Liver (tissue), 9 donors: ENCODE measurements around the gene ADAM10. TPM values are rescaled to one million over a fixed set of nuclear protein-coding genes. Genes with fewer than 3 reads are reported as not detected.

Experiments
- DNase-seq: peaks from one replicate; pipeline ENCODE4 v3.0.0-alpha.2; 2017; ENCODE audit warnings: low spot score
- H3K27ac ChIP-seq, 2 donors: one replicate each; pipeline ENCODE4 v1.7.0; 2013; ENCODE audit warnings: inconsistent platforms in 2 of 2, low read length in 2 of 2, control low read depth in 1 of 2, low read depth in 1 of 2, mild to moderate bottlenecking in 1 of 2
- H3K27me3 ChIP-seq, 4 donors: one replicate each; pipeline versions ENCODE4 v1.6.1 to v1.7.0; 2013; ENCODE audit warnings: low read length in 3 of 4, inconsistent platforms in 1 of 4, mild to moderate bottlenecking in 1 of 4, moderate library complexity in 1 of 4; ENCODE audit not compliant: control insufficient read depth in 4 of 4, insufficient read depth in 4 of 4
- H3K36me3 ChIP-seq, 4 donors: one replicate each; pipeline versions ENCODE4 v1.6.1 to v1.7.0; 2013; ENCODE audit warnings: low read length in 3 of 4, mild to moderate bottlenecking in 3 of 4, low read depth in 1 of 4, moderate library complexity in 1 of 4; ENCODE audit not compliant: control insufficient read depth in 4 of 4, insufficient read depth in 3 of 4
- H3K4me1 ChIP-seq, 4 donors: one replicate each; pipeline versions ENCODE4 v1.6.1 to v1.7.0; 2013; ENCODE audit warnings: low read length in 3 of 4, mild to moderate bottlenecking in 3 of 4, moderate library complexity in 1 of 4; ENCODE audit not compliant: control insufficient read depth in 4 of 4, insufficient read depth in 4 of 4
- H3K4me3 ChIP-seq, 3 donors: one replicate each; pipeline versions ENCODE4 v1.6.1 to v1.7.0; 2013; ENCODE audit warnings: low read length in 3 of 3, control low read depth in 1 of 3, low read depth in 1 of 3, mild to moderate bottlenecking in 1 of 3
- H3K9ac ChIP-seq, 2 donors: one replicate each; pipeline ENCODE4 v1.7.0; 2013; ENCODE audit warnings: low read length in 2 of 2, mild to moderate bottlenecking in 2 of 2, moderate library complexity in 2 of 2, control low read depth in 1 of 2, low read depth in 1 of 2
- H3K9me3 ChIP-seq, 4 donors: one replicate each; pipeline versions ENCODE4 v1.6.1 to v1.7.0; 2013; ENCODE audit warnings: low read length in 3 of 4; ENCODE audit not compliant: control insufficient read depth in 4 of 4
- EGR1 ChIP-seq, 2 donors: IDR thresholded peaks; 2 replicates each; pipeline ENCODE4 v1.6.1; 2016 to 2018; ENCODE audit warnings: antibody characterized with exemption in 2 of 2, low read depth in 2 of 2
- FOXA1 ChIP-seq: IDR thresholded peaks from 2 replicates; pipeline ENCODE4 v1.6.1; 2016; ENCODE audit warnings: antibody characterized with exemption
- FOXA2 ChIP-seq: IDR thresholded peaks from 2 replicates; pipeline ENCODE4 v1.6.1; 2016; ENCODE audit warnings: antibody characterized with exemption
- GABPA ChIP-seq, 2 donors: IDR thresholded peaks in 1 of 2; conservative IDR thresholded peaks in 1 of 2; 2 replicates each; pipeline ENCODE4 v1.6.1; 2016; ENCODE audit warnings: antibody characterized with exemption in 2 of 2, mild to moderate bottlenecking in 1 of 2, moderate library complexity in 1 of 2
- HNF4A ChIP-seq, 2 donors: conservative IDR thresholded peaks; 2 replicates each; pipeline ENCODE4 v1.6.1; 2016; ENCODE audit warnings: antibody characterized with exemption in 2 of 2, mild to moderate bottlenecking in 2 of 2
- HNF4G ChIP-seq: IDR thresholded peaks from 2 replicates; pipeline ENCODE4 v1.6.1; 2016; ENCODE audit warnings: antibody characterized with exemption
- JUND ChIP-seq, 2 donors: IDR thresholded peaks; 2 replicates each; pipeline ENCODE4 v1.6.1; 2016; ENCODE audit warnings: antibody characterized with exemption in 2 of 2
- NR2F2 ChIP-seq: IDR thresholded peaks from 2 replicates; pipeline ENCODE4 v1.6.1; 2016; ENCODE audit warnings: antibody characterized with exemption
- RAD21 ChIP-seq, 2 donors: IDR thresholded peaks; 2 replicates each; pipeline ENCODE4 v1.6.1; 2016; ENCODE audit warnings: antibody characterized with exemption in 2 of 2, mild to moderate bottlenecking in 2 of 2
- RXRA ChIP-seq, 2 donors: IDR thresholded peaks; 2 replicates each; pipeline ENCODE4 v1.6.1; 2017 to 2018; ENCODE audit warnings: antibody characterized with exemption in 2 of 2, mild to moderate bottlenecking in 1 of 2
- SP1 ChIP-seq: IDR thresholded peaks from 2 replicates; pipeline ENCODE4 v1.6.1; 2018; ENCODE audit warnings: antibody characterized with exemption, mild to moderate bottlenecking
- TAF1 ChIP-seq: conservative IDR thresholded peaks from 2 replicates; pipeline ENCODE4 v1.6.1; 2016; ENCODE audit warnings: antibody characterized with exemption, mild to moderate bottlenecking
- YY1 ChIP-seq: IDR thresholded peaks from 2 replicates; pipeline ENCODE4 v1.6.1; 2016; ENCODE audit warnings: antibody characterized with exemption, mild to moderate bottlenecking
- WGBS: extraction: QIAGEN DNeasy Blood & Tissue Kit; methylation state at CpG from one replicate; pipeline ENCODE4 v1.1.7; 2013; 5-methylcytosine and 5-hydroxymethylcytosine counted together
- polyA plus RNA-seq, 2 donors: library from polyadenylated mRNA; stranded (reverse) in 1 of 2; unstranded in 1 of 2; fragments of 200-250 nt in 1 of 2; fragments of >200 nt in 1 of 2; fragmentation: Nextera tagmentation in 1 of 2; extraction: Ambion mirVana in 1 of 2; gene quantifications; one replicate each; pipeline versions ENCODE4 v1.2.1 to v1.2.3, GENCODE V29; 2013 to 2015
- total RNA-seq, 2 donors: library from RNA; depleted of rRNA; stranded (reverse); fragments of >200 nt; gene quantifications; one replicate each; pipeline ENCODE4 v1.2.3, GENCODE V29; 2014
- TF ChIP-seq, protein P1 (sequence below): IDR thresholded peaks from 2 replicates; pipeline ENCODE4 v1.6.1; 2016; ENCODE audit warnings: antibody characterized with exemption
- TF ChIP-seq, protein P2 (sequence below): IDR thresholded peaks from 2 replicates; pipeline ENCODE4 v1.6.1; 2016; ENCODE audit warnings: antibody characterized with exemption
- TF ChIP-seq, protein P3 (sequence below): IDR thresholded peaks from 2 replicates; pipeline ENCODE4 v1.6.1; 2016; ENCODE audit warnings: antibody characterized with exemption, mild to moderate bottlenecking
- TF ChIP-seq, protein P4 (sequence below): fragments of 150-350 bp; IDR thresholded peaks from 2 replicates; pipeline ENCODE4 v1.5.1; 2017; ENCODE audit warnings: improper control_type of control experiment, low read depth, low read length; ENCODE audit not compliant: missing input control
- TF ChIP-seq, protein P5 (sequence below): IDR thresholded peaks from 2 replicates; pipeline ENCODE4 v1.6.1; 2016; ENCODE audit warnings: antibody characterized with exemption
- donor health status: healthy.
- donor health status: healthy.
- donor health status: healthy.
- donor health status: healthy.
- donor health status: healthy.

Gene ADAM10
- total and polyA plus RNA-seq, 4 donors, result 12.6 to 55.6 (median 34.6) TPM

DNA sequence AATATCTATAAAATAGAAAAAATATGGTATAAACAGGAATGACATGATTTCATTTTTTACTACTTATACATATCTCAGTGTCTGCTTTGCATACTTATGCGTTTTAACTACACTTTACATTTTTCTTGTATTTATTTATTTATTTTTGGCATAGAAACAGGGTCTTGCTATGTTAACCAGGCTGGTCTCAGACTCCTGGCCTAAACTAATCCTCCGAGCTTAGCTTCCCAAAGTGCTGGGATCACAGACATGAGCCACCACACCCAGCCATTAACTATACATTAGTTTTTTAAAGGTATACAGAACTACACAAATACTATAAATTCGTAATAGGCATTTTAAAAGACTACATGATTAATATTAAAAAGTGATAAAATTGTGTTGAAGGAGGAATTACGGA, 9.1 kb downstream of the ADAM10 start:
- 93% methylated on average over 4 of the region's 4 CpGs for WGBS
- H3K4me1 ChIP-seq, result peaks cover 3 to 29% (median 9%) of the 10 kb centered on the region in 4 donors

DNA sequence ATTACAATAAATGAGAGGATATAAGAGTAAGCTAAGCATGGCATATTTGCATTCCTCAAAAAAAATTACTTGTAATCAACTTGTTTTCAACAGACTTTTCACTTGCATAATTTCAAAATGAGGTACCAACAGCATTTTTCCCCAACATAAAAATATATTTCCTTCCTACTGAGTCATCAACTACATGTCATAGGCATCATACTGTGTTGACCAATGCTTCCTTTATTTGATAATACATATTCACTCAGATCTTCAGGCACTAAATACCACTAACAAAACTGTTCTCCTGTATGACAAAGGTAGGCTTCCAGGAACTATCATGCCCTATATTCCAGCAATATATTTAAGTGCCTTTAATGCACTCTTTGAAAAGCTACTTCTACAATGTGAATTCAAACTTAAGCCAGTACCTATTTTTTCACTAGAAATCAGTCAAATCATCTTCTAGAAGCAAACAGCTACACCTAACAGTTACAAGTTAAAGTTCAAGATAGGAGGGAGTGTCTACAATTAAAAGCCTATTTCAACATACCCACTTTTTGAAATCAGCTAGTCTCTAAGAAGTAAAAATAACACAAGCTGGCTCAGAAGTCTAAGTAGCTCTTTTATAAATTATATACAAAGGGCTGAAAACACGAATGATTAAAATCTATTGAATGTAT, 11.3 kb downstream of the ADAM10 start:
- no peaks in the 10 kb centered on the region for H3K9me3 ChIP-seq
- 61% methylated on average over 1 of the region's 1 CpG for WGBS
- no peak for DNase-seq
- no peak for TF ChIP-seq FOXA2
- TF ChIP-seq SP1, result no peak
- TF ChIP-seq, protein P1, sequence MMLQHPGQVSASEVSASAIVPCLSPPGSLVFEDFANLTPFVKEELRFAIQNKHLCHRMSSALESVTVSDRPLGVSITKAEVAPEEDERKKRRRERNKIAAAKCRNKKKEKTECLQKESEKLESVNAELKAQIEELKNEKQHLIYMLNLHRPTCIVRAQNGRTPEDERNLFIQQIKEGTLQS, result no peak
- TF ChIP-seq RXRA (IDR thresholded peaks at IDR 0.05), result no peak
- TF ChIP-seq, protein P2, sequence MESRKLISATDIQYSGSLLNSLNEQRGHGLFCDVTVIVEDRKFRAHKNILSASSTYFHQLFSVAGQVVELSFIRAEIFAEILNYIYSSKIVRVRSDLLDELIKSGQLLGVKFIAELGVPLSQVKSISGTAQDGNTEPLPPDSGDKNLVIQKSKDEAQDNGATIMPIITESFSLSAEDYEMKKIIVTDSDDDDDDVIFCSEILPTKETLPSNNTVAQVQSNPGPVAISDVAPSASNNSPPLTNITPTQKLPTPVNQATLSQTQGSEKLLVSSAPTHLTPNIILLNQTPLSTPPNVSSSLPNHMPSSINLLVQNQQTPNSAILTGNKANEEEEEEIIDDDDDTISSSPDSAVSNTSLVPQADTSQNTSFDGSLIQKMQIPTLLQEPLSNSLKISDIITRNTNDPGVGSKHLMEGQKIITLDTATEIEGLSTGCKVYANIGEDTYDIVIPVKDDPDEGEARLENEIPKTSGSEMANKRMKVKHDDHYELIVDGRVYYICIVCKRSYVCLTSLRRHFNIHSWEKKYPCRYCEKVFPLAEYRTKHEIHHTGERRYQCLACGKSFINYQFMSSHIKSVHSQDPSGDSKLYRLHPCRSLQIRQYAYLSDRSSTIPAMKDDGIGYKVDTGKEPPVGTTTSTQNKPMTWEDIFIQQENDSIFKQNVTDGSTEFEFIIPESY, result no peak
- no peak for TF ChIP-seq RAD21 (IDR thresholded peaks at IDR 0.05)
- no peak for TF ChIP-seq TAF1
- no peak for TF ChIP-seq NR2F2
- no peak for TF ChIP-seq YY1

More for the DNA sequence above, 9.1 kb downstream of the ADAM10 start:
- Histone ChIP-seq H3K27me3 (no peaks in the 10 kb centered on the region), H3K4me3 (no peak overlapping the region), H3K27ac (no peak overlapping the region), H3K9me3 (no peaks in the 10 kb centered on the region), H3K9ac (no peak overlapping the region), H3K36me3 (no peaks in the 10 kb centered on the region)
- no peak for DNase-seq
- TF ChIP-seq, protein P3, sequence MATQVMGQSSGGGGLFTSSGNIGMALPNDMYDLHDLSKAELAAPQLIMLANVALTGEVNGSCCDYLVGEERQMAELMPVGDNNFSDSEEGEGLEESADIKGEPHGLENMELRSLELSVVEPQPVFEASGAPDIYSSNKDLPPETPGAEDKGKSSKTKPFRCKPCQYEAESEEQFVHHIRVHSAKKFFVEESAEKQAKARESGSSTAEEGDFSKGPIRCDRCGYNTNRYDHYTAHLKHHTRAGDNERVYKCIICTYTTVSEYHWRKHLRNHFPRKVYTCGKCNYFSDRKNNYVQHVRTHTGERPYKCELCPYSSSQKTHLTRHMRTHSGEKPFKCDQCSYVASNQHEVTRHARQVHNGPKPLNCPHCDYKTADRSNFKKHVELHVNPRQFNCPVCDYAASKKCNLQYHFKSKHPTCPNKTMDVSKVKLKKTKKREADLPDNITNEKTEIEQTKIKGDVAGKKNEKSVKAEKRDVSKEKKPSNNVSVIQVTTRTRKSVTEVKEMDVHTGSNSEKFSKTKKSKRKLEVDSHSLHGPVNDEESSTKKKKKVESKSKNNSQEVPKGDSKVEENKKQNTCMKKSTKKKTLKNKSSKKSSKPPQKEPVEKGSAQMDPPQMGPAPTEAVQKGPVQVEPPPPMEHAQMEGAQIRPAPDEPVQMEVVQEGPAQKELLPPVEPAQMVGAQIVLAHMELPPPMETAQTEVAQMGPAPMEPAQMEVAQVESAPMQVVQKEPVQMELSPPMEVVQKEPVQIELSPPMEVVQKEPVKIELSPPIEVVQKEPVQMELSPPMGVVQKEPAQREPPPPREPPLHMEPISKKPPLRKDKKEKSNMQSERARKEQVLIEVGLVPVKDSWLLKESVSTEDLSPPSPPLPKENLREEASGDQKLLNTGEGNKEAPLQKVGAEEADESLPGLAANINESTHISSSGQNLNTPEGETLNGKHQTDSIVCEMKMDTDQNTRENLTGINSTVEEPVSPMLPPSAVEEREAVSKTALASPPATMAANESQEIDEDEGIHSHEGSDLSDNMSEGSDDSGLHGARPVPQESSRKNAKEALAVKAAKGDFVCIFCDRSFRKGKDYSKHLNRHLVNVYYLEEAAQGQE, result no peak
- TF ChIP-seq GABPA (IDR thresholded peaks at IDR 0.05 in 1 of 2, conservative IDR thresholded peaks at IDR 0.05 in 1 of 2) (no peak), RAD21 (IDR thresholded peaks at IDR 0.05) (no peak), FOXA1 (no peak), JUND (IDR thresholded peaks at IDR 0.05) (no peak), RXRA (IDR thresholded peaks at IDR 0.05) (no peak), EGR1 (IDR thresholded peaks at IDR 0.05; ENCODE audit: low read depth in 2 of 2) (no peak), HNF4A (conservative IDR thresholded peaks at IDR 0.05) (no peak), TAF1 (no peak), HNF4G (no peak), NR2F2 (no peak), YY1 (no peak), SP1 (no peak), FOXA2 (no peak)
- TF ChIP-seq, protein P4, sequence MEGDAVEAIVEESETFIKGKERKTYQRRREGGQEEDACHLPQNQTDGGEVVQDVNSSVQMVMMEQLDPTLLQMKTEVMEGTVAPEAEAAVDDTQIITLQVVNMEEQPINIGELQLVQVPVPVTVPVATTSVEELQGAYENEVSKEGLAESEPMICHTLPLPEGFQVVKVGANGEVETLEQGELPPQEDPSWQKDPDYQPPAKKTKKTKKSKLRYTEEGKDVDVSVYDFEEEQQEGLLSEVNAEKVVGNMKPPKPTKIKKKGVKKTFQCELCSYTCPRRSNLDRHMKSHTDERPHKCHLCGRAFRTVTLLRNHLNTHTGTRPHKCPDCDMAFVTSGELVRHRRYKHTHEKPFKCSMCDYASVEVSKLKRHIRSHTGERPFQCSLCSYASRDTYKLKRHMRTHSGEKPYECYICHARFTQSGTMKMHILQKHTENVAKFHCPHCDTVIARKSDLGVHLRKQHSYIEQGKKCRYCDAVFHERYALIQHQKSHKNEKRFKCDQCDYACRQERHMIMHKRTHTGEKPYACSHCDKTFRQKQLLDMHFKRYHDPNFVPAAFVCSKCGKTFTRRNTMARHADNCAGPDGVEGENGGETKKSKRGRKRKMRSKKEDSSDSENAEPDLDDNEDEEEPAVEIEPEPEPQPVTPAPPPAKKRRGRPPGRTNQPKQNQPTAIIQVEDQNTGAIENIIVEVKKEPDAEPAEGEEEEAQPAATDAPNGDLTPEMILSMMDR, result no peak
- TF ChIP-seq, protein P2, result no peak
- TF ChIP-seq, protein P5, sequence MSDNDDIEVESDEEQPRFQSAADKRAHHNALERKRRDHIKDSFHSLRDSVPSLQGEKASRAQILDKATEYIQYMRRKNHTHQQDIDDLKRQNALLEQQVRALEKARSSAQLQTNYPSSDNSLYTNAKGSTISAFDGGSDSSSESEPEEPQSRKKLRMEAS, result no peak

More for the DNA sequence above, 11.3 kb downstream of the ADAM10 start:
- H3K36me3 ChIP-seq, result no peaks in the 10 kb centered on the region
- H3K4me3 ChIP-seq, result no peak overlapping the region
- H3K4me1 ChIP-seq, result peaks cover 7 to 29% (median 13%) of the 10 kb centered on the region in 4 donors
- no peaks in the 10 kb centered on the region for H3K27me3 ChIP-seq
- no peak overlapping the region for H3K9ac ChIP-seq
- H3K27ac ChIP-seq, result no peak overlapping the region
